Measurements from ENCODE around the gene INTS11.
A peak's percentile ranks its signal among the peaks of the same experiment; 100 is the strongest.

The INTS11 gene

GRCh38 chr1:1268284-1268682, 56.2 kb downstream of the INTS11 start:
- no peak for DNase-seq (ENCODE audit: low read depth)
- H3K4me3 ChIP-seq (ENCODE audit: low read length) = no peak overlapping the region
- no peak for TF ChIP-seq CTCF (conservative IDR thresholded peaks at IDR 0.05; ENCODE audit: low read depth, low read length)

GRCh38 chr1:1267488-1268283, 56.8 kb downstream of the INTS11 start:
- no peak for TF ChIP-seq CTCF (conservative IDR thresholded peaks at IDR 0.05; ENCODE audit: low read depth, low read length)
- no peak overlapping the region for H3K4me3 ChIP-seq (ENCODE audit: low read length)
- DNase-seq (ENCODE audit: low read depth) = no peak

DNA sequence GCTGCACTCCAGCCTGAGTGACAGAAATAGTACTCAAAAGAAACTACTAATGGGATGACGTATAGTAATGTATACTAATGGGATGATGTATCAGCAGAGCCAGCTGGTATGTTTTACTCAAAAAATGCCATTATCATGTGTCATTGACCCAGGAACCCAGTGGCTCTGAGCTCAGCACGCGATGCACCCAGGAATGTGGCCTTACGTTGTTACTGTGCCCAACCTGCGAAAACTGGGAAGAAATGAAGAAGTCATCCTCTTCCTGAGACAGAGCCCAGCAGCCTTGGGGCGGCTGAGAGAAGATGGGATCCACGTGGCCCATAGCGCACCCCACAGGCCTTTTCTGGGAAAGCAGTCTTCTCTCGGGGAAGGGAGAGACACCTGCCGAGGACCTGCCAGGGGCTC, 59.6 kb downstream of the INTS11 start:
- peak; percentile 88 for DNase-seq (ENCODE audit: low read depth)
- peak; percentile 53 for TF ChIP-seq CTCF (conservative IDR thresholded peaks at IDR 0.05; ENCODE audit: low read depth, low read length)
- no peak overlapping the region for H3K4me3 ChIP-seq (ENCODE audit: low read length)

GRCh38 chr1:1264026-1264425, 60.4 kb downstream of the INTS11 start:
- DNase-seq (ENCODE audit: low read depth) = no peak
- no peak overlapping the region for H3K4me3 ChIP-seq (ENCODE audit: low read length)
- no peak for TF ChIP-seq CTCF (conservative IDR thresholded peaks at IDR 0.05; ENCODE audit: low read depth, low read length)

GRCh38 chr1:1262758-1263157, 61.7 kb downstream of the INTS11 start:
- TF ChIP-seq CTCF (conservative IDR thresholded peaks at IDR 0.05; ENCODE audit: low read depth, low read length) = no peak
- H3K4me3 ChIP-seq (ENCODE audit: low read length) = no peak overlapping the region
- DNase-seq (ENCODE audit: low read depth) = no peak

GRCh38 chr1:1262071-1262470, 62.4 kb downstream of the INTS11 start:
- H3K4me3 ChIP-seq (ENCODE audit: low read length) = no peak overlapping the region

More at GRCh38 chr1:1262071-1262470, 62.4 kb downstream of the INTS11 start:
- DNase-seq (ENCODE audit: low read depth) = no peak
- no peak for TF ChIP-seq CTCF (conservative IDR thresholded peaks at IDR 0.05; ENCODE audit: low read depth, low read length)

All from retinal pigment epithelial cell (primary cell).